ENCODE results near the gene SEPTIN1.

DNA sequence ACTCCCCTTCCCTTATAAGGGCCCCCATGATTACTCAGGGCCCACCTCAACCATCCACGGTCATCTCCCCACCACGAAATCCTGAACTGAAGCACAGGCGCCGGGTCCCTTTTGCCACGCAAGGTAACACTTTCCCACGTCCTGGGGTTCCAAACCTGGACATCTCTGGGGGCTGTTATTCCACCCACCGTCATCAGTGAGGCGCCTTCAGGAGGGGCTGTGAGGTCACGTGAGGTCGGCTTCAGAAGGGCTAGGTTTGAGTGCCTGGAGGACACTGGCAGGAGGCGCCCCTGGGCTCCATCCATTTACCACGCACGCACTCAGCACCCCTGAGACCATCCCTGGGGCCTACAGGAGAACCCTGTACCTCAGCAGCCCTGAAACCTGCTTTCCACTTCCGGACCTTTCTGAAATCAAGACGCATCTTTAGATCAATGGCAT, 31.3 kb downstream of the SEPTIN1 start:
- TF ChIP-seq SUZ12 (IDR thresholded peaks at IDR 0.05; ENCODE audit: extremely low read depth, insufficient read depth, insufficient read length) (no peak), ZNF274 (IDR thresholded peaks at IDR 0.05; ENCODE audit: low read depth, low read length) (no peak)

Measured in NT2/D1 (cell line).